GM10248 (cell line): ENCODE data around the gene SFRP4.

Experiments used
- CTCF ChIA-PET: fragments of 300-600 bp; sonication (Branson Sonifier 250); formaldehyde crosslinking; extraction: SDS; loops from one replicate; lab custom pipeline; 2021; ENCODE audit warnings: antibody characterized with exemption; lab: Yijun Ruan, JAX
- POLR2A ChIA-PET: fragments of 350-650 bp; sonication (Branson Sonifier 250); formaldehyde crosslinking; extraction: SDS; loops from one replicate; lab custom pipeline; 2020; ENCODE audit warnings: antibody characterized with exemption; lab: Yijun Ruan, JAX
- DNase-seq: peaks from one replicate; pipeline ENCODE4 v3.0.0; 2012; ENCODE audit errors: extremely low spot score
- CTCF ChIP-seq: IDR thresholded peaks from 2 replicates; pipeline ENCODE4 v1.5.1; 2012; ENCODE audit warnings: mild to moderate bottlenecking, low read depth; ENCODE audit errors: extremely low read depth, missing control alignments, control extremely low read depth

The SFRP4 gene

GRCh38 chr7:37901236-37901827 is 15.3 kb downstream of the SFRP4 start:
- ChIA-PET CTCF (interaction anchor here (0.6 to 3.3 kb wide), 23 partner anchors 9 to 485 kb away, joined by 3 to 27 read pairs (median 4); partner anchors contain the start of genes EPDR1 and SFRP4), POLR2A (no interaction called here)
- DNase-seq: peak; percentile 30
- peak; percentile 32 for TF ChIP-seq CTCF

DNA sequence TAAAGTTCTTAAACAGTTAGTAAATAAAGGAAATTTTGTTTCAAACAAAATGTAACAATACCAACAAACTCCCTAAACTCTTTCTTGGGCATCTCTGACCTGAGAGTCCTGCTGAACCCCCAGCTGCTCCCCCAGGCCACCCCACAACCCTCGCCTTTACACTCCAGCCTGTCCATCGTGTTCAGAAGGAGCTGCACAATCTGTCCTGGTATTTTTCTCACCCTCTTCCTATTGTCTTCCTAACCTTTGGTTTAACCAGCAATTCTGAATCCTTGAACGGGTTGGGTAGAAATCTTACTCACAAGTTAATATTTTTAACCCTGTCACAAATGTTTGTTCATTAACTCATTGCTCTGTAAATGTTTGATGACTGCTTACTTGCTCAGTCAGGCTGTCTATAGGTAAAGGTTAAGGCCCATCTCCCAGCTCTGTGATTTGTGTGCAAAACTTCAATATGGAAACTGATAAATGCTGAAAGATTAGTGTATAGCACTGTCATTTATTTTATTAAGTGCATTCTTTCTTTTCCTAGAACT is 16.8 kb downstream of the SFRP4 start:
- no peak for TF ChIP-seq CTCF
- no peak for DNase-seq
- POLR2A ChIA-PET: no interaction called here
- CTCF ChIA-PET: interaction anchor here (1.0 to 1.5 kb wide), 3 partner anchors 17 to 475 kb away, joined by 3 to 5 read pairs (median 3); partner anchors contain the start of genes EPDR1 and SFRP4

GRCh38 chr7:37894671-37895070 is 21.9 kb downstream of the SFRP4 start:
- no peak for TF ChIP-seq CTCF
- POLR2A ChIA-PET: no interaction called here
- no peak for DNase-seq
- CTCF ChIA-PET: interaction anchor here (1.3 to 1.7 kb wide), 2 partner anchors 23 kb away, joined by 3 read pairs; no protein-coding TSS in a partner anchor

DNA sequence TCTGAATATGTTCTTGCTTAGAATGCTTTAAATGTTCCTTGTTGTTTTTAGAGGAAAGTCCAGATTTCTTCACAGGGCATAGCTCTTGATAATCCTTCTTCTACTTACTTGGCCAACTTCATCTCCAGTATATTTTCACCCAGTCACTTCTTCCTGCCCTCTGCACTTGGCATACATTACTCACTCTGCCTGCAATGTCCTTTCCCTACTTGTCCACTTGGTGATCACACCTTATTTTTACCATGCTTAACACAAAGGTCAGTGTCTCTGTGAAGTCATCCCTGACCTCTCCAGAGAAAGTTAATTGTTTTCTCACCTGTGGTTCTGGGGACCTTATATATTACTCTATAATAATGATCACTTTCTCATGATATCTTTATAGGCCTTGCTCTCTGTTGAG is 23.3 kb downstream of the SFRP4 start:
- ChIA-PET POLR2A (no interaction called here), CTCF (no interaction called here)
- TF ChIP-seq CTCF: no peak

DNA sequence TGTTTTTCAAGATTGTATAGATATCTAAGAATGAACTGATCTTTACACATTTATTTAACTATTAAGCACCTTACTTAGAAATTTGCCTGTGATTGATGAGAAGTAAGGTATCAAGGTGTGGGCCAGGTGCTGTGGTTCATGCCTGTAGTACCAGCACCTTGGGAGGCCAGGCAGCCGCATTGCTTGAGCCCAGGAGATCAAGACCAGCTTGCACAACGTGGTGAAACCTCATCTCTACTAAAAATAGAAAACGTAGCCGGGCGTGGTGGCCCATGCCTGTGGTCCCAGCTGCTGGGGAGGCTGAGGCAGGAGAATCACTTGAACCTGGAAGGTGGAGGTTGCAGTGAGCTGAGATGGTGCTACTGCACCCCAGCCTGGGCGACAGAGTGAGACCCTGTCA is 34.5 kb downstream of the SFRP4 start:
- ChIA-PET CTCF (interaction anchor here (1.4 kb wide), 1 partner anchor 35 kb away, joined by 4 read pairs; the partner anchor contains the start of gene SFRP4), POLR2A (no interaction called here)
- no peak for TF ChIP-seq CTCF
- no peak for DNase-seq

More for the DNA sequence above, 23.3 kb downstream of the SFRP4 start:
- no peak for DNase-seq
